Astrocyte of the spinal cord (primary cell): ENCODE results near the gene PPP4R1.

ENCODE experiments used
- DNase-seq: peaks from one replicate; pipeline ENCODE4 v3.0.0; 2011; ENCODE audit warnings: low read depth, low spot score
- H3K4me3 ChIP-seq: 2 replicates; pipeline ENCODE4 v1.5.1; 2011; ENCODE audit warnings: low read depth, mild to moderate bottlenecking, low read length, moderate library complexity
- CTCF ChIP-seq: IDR thresholded peaks from 2 replicates; pipeline ENCODE4 v1.5.1; 2012; ENCODE audit warnings: low read depth, mild to moderate bottlenecking, low read length, inconsistent platforms
- in situ Hi-C: cut with HindIII; loops from 2 replicates; pipeline ENCODE4 v1.10.0; 2017; ENCODE audit warnings: low sequenced_read_pairs

Gene PPP4R1

GRCh38 chr18:9536354-9537152 is 77.8 kb downstream of the PPP4R1 start:
- H3K4me3 ChIP-seq = no peak overlapping the region
- TF ChIP-seq CTCF = no peak
- peak; percentile 14 for DNase-seq
- in situ Hi-C loops = no loop called here

GRCh38 chr18:9535430-9535991 is 78.8 kb downstream of the PPP4R1 start:
- no peak for TF ChIP-seq CTCF
- in situ Hi-C loops = no loop called here
- no peak overlapping the region for H3K4me3 ChIP-seq
- DNase-seq = peak; percentile 92

- TF ChIP-seq CTCF = no peak
- DNase-seq = no peak
- in situ Hi-C loops = no loop called here
- H3K4me3 ChIP-seq = no peak overlapping the region
Observed at GRCh38 chr18:9534844-9535243, 79.5 kb downstream of the PPP4R1 start.

GRCh38 chr18:9531791-9532410 is 82.5 kb downstream of the PPP4R1 start:
- in situ Hi-C loops = no loop called here

GRCh38 chr18:9530226-9531009 is 83.9 kb downstream of the PPP4R1 start:
- no peak for DNase-seq
- in situ Hi-C loops = no loop called here
- H3K4me3 ChIP-seq = no peak overlapping the region
- no peak for TF ChIP-seq CTCF

More at GRCh38 chr18:9531791-9532410, 82.5 kb downstream of the PPP4R1 start:
- DNase-seq = peak; percentile 32
- no peak for TF ChIP-seq CTCF
- H3K4me3 ChIP-seq = no peak overlapping the region

GRCh38 chr18:9526458-9526857 is 87.9 kb downstream of the PPP4R1 start:
- no peak overlapping the region for H3K4me3 ChIP-seq
- DNase-seq = no peak
- no peak for TF ChIP-seq CTCF
- in situ Hi-C loops = no loop called here
